CD8-positive, alpha-beta memory T cell (primary cell): ENCODE data around the gene FSTL4. TPM values are rescaled to one million over a fixed set of nuclear protein-coding genes. Genes with fewer than 3 reads are reported as not detected.

ENCODE experiments used
- CTCF ChIA-PET: fragments of 350-600 bp; sonication (Branson Sonifier 250); formaldehyde crosslinking; loops from one replicate; lab custom pipeline; 2021; ENCODE audit warnings: antibody characterized with exemption; lab: Charles Lee
- POLR2A ChIA-PET: fragments of 350-600 bp; sonication (Branson Sonifier 250); formaldehyde crosslinking; loops from one replicate; lab custom pipeline; 2021; ENCODE audit warnings: antibody characterized with exemption; lab: Charles Lee
- DNase-seq, 5 donors: peaks; one replicate each; pipeline versions ENCODE4 v3.0.0 to v3.0.0-alpha.2; 2020 to 2022; ENCODE audit warnings: mixed read lengths in 1 of 5
- H3K27ac ChIP-seq: one replicate; pipeline ENCODE4 v1.7.0; 2013; ENCODE audit warnings: low read depth, mild to moderate bottlenecking, low read length, moderate library complexity
- H3K27me3 ChIP-seq: 2 replicates; pipeline ENCODE4 v1.7.0; 2013; ENCODE audit warnings: low read length, mild to moderate bottlenecking; ENCODE audit not compliant: insufficient read depth, poor library complexity, severe bottlenecking
- H3K36me3 ChIP-seq: 2 replicates; pipeline ENCODE4 v1.7.0; 2013; ENCODE audit warnings: mild to moderate bottlenecking, low read length, moderate library complexity; ENCODE audit not compliant: insufficient read depth
- H3K4me1 ChIP-seq: 2 replicates; pipeline ENCODE4 v1.7.0; 2013; ENCODE audit warnings: mild to moderate bottlenecking, low read length, moderate library complexity; ENCODE audit not compliant: insufficient read depth
- H3K4me3 ChIP-seq: 2 replicates; pipeline ENCODE4 v1.7.0; 2013; ENCODE audit warnings: mild to moderate bottlenecking, low read length
- H3K9me3 ChIP-seq: 2 replicates; pipeline ENCODE4 v1.7.0; 2013; ENCODE audit warnings: mild to moderate bottlenecking, low read length
- H3K27ac Mint-ChIP-seq, 8 donors: one replicate each; pipeline ENCODE4 v1.8.0; 2020 to 2021; ENCODE audit warnings: mixed read lengths in 8 of 8, mild to moderate bottlenecking in 6 of 8, inconsistent platforms in 3 of 8, moderate library complexity in 3 of 8
- H3K27me3 Mint-ChIP-seq, 2 donors: one replicate each; pipeline ENCODE4 v1.8.0; 2020 to 2021; ENCODE audit warnings: mixed read lengths in 2 of 2, mild to moderate bottlenecking in 1 of 2, moderate library complexity in 1 of 2
- H3K36me3 Mint-ChIP-seq, 3 donors: one replicate each; pipeline ENCODE4 v1.8.0; 2020 to 2021; ENCODE audit warnings: mixed read lengths in 3 of 3, inconsistent platforms in 1 of 3, mild to moderate bottlenecking in 1 of 3
- H3K4me1 Mint-ChIP-seq, 3 donors: one replicate each; pipeline ENCODE4 v1.8.0; 2020 to 2021; ENCODE audit warnings: mixed read lengths in 3 of 3, inconsistent platforms in 1 of 3, mild to moderate bottlenecking in 1 of 3
- H3K4me3 Mint-ChIP-seq, 7 donors: one replicate each; pipeline ENCODE4 v1.8.0; 2020 to 2021; ENCODE audit warnings: mixed read lengths in 7 of 7, mild to moderate bottlenecking in 6 of 7, moderate library complexity in 4 of 7, inconsistent platforms in 2 of 7
- H3K9me3 Mint-ChIP-seq, 5 donors: one replicate each; pipeline ENCODE4 v1.8.0; 2020 to 2022; ENCODE audit warnings: mixed read lengths in 5 of 5, mild to moderate bottlenecking in 3 of 5, moderate library complexity in 2 of 5, inconsistent platforms in 1 of 5
- polyA plus RNA-seq: library from polyadenylated mRNA; unstranded; fragments of 300-500 nt; fragmentation: Illumina TruSeq; gene quantifications from one replicate; pipeline ENCODE4 v1.2.3, GENCODE V29; 2021
- total RNA-seq, 2 experiments: library from RNA; stranded (reverse); gene quantifications; one replicate each; pipeline ENCODE4 v1.2.3, GENCODE V29; 2021

Gene FSTL4
- total and polyA plus RNA-seq, 3 experiments from 2014 or later = 0.33 TPM; not detected in 2

DNA sequence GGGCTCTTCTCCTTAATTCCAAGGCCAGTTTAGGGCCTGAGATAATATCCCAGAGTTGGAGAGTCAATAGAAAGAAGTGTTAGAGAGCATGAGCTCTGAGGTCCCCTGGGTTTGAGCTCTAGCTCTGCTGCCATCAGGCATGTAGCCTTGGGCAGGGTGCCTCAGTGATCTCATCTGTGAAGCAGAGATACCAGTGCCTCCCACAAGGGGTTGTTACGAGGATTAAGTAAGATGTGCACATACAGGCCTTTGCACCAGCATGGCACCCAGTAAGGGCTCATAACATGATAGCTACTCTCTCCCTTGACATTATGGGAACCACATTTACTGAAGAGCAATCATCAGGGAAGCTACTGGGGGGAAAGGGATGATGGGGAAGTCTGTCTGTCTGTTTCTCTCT, 294.8 kb downstream of the FSTL4 start:
- Mint-ChIP-seq H3K36me3 (no peaks in the 10 kb centered on the region), H3K27ac (no peak overlapping the region), H3K4me3 (no peak overlapping the region), H3K4me1 (no peaks in the 10 kb centered on the region), H3K9me3 (no peaks in the 10 kb centered on the region), H3K27me3 (peaks cover 0 to 2% of the 10 kb centered on the region in 2 donors)
- DNase-seq = no peak
- Histone ChIP-seq H3K27me3 (no peaks in the 10 kb centered on the region), H3K4me1 (no peaks in the 10 kb centered on the region), H3K36me3 (no peaks in the 10 kb centered on the region), H3K27ac (no peak overlapping the region), H3K9me3 (no peaks in the 10 kb centered on the region), H3K4me3 (no peak overlapping the region)
- CTCF ChIA-PET = no interaction called here
- POLR2A ChIA-PET = no interaction called here

DNA sequence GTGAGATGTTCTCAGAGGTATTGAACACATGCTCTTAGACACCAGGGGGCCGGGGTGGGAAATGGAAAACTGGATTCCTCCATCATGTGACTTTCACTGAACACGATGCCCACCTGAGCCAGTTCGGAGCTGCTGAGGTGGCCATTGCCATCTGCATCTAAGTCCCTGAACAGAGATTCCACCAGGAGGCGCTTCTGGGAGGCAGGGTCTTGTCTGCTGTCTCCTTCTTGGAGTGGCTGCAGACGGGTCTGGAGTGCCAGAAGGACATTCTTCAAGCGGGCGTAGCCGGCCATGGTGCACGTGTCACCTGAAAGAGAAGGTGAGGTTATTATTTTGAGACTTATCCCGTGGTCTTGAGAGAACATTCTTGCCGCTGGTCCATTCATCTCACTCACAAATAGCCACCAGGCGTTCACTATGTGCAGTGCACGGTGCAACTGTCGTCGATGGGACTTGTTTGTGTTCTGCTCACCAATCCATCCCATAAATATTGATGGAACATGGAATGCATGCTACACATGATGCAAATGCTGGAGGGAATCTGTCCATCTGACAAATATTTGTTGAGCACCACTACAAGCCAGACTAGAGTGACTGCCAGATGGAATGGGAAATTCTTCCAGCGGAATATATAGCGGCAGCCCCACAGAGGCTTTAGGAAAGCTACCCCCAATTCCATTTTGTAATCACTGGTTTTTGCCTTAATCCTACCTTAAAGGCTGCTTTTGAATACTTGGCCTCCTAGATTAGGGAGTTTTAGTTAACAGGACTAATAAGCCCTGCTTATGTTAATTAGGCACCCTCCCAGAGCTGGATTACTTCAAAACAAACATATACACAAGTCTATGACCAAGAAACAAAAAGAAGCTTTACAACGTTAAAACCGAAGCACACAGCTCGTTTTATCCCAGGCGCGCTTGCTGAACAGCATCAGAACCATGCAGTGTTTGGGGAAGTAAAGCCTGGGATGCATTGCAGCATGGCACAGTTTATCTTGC, 295.7 kb downstream of the FSTL4 start:
- Histone ChIP-seq H3K4me1 (no peaks in the 10 kb centered on the region), H3K36me3 (no peaks in the 10 kb centered on the region), H3K27ac (no peak overlapping the region), H3K4me3 (no peak overlapping the region), H3K9me3 (no peaks in the 10 kb centered on the region), H3K27me3 (no peaks in the 10 kb centered on the region)
- DNase-seq = no peak
- Mint-ChIP-seq H3K36me3 (no peaks in the 10 kb centered on the region), H3K27me3 (peaks cover 4 to 7% of the 10 kb centered on the region in 2 donors), H3K4me3 (no peak overlapping the region), H3K27ac (no peak overlapping the region), H3K4me1 (no peaks in the 10 kb centered on the region), H3K9me3 (no peaks in the 10 kb centered on the region)
- CTCF ChIA-PET = no interaction called here
- POLR2A ChIA-PET = no interaction called here

DNA sequence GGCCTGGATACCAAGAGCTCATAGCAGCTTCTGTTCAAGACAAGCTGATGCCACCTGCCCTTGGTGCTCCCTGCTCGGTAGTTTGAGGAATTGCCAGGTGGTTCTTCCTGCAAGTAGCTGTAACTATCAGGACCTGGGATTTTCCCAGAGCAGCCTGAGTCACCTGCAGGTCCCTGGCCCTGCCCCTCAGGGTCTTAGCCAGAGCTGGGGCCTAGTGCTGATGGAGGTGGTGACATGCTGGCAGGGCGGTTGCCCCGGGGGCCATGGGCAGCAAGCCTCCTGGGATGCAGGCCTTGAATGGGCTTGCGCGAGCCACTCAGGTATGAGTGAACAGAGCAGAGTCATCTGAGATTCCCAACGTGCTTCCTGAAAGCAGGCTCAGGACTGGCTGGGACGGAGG, 298.3 kb downstream of the FSTL4 start:
- Mint-ChIP-seq H3K27me3 (peaks cover 4 to 23% of the 10 kb centered on the region in 2 donors), H3K4me1 (no peaks in the 10 kb centered on the region), H3K27ac (no peak overlapping the region), H3K9me3 (no peaks in the 10 kb centered on the region), H3K36me3 (no peaks in the 10 kb centered on the region), H3K4me3 (no peak overlapping the region)
- Histone ChIP-seq H3K9me3 (no peaks in the 10 kb centered on the region), H3K27ac (no peak overlapping the region), H3K36me3 (no peaks in the 10 kb centered on the region), H3K27me3 (no peaks in the 10 kb centered on the region), H3K4me1 (no peaks in the 10 kb centered on the region), H3K4me3 (no peak overlapping the region)
- ChIA-PET CTCF (no interaction called here), POLR2A (no interaction called here)
- DNase-seq = no peak

DNA sequence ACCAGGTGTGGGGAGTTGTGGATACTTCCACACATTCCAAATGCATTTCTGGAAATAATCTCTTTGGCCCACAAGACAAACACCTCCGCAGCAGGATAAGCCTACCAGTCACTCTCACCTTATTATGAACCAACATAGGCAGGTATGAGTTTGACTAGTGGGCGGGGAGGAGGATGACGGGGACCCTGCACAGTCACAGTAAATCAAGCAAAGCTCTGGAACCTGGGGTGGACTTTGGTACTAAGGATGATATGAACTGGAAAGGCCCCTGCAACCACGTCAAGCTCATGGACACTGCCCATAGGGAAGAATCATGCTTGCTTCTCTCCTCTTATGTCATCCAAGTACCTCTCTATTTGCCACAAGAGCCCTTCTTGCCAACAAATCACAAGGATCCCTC, 301.2 kb downstream of the FSTL4 start:
- Mint-ChIP-seq H3K27ac (no peak overlapping the region), H3K4me3 (no peak overlapping the region), H3K4me1 (no peaks in the 10 kb centered on the region), H3K36me3 (no peaks in the 10 kb centered on the region), H3K27me3 (peaks cover 8 to 31% of the 10 kb centered on the region in 2 donors), H3K9me3 (no peaks in the 10 kb centered on the region)
- H3K4me3 ChIP-seq = no peak overlapping the region
- H3K27me3 ChIP-seq = peaks cover 4% of the 10 kb centered on the region
- CTCF ChIA-PET = interaction anchor here (2.0 kb wide), 1 partner anchor 9 kb away, joined by 6 read pairs; no protein-coding TSS in a partner anchor
- no peaks in the 10 kb centered on the region for H3K36me3 ChIP-seq
- no peak overlapping the region for H3K27ac ChIP-seq
- no peaks in the 10 kb centered on the region for H3K4me1 ChIP-seq
- no peaks in the 10 kb centered on the region for H3K9me3 ChIP-seq
- POLR2A ChIA-PET = no interaction called here
- no peak for DNase-seq

DNA sequence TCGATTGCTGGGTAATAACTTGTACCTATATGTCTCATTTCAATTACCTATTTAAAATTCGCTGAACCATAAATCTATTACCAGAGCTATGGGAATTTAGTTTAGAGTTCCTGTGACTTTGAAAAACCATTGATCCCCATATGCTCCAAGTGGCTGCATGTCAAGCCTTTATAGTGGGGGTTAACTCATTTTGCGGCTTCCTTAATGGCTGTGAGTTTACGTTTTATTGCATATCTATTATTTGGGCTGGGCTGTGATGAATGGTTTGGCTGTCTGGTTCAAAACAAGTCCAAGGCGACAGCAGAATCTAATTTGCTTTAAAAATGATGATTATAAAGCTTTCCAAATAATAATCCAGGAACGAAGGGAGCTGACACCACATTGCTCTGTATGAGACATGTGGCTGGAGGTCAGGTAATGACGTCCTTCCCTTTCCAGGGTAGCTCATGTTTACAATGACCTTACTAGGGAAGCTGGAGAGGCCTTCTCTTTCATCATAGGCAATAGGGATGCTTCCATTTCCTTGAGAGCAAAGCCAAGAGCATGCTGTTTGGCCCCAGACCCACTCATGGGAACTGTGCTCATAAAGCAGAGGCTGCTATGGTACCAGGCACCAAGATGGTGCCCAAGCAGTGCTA, 302.2 kb downstream of the FSTL4 start:
- Histone ChIP-seq H3K9me3 (no peaks in the 10 kb centered on the region), H3K36me3 (no peaks in the 10 kb centered on the region), H3K27me3 (peaks cover 4% of the 10 kb centered on the region), H3K4me3 (no peak overlapping the region), H3K4me1 (no peaks in the 10 kb centered on the region), H3K27ac (no peak overlapping the region)
- no peaks in the 10 kb centered on the region for H3K4me1 Mint-ChIP-seq
- H3K9me3 Mint-ChIP-seq = no peaks in the 10 kb centered on the region
- no peak overlapping the region for H3K4me3 Mint-ChIP-seq
- CTCF ChIA-PET = interaction anchor here (2.0 kb wide), 1 partner anchor 10 kb away, joined by 6 read pairs; no protein-coding TSS in a partner anchor
- DNase-seq = no peak
- peaks cover 0 to 2% (median 0%) of the 10 kb centered on the region in 3 donors for H3K36me3 Mint-ChIP-seq
- peaks cover 8 to 31% of the 10 kb centered on the region in 2 donors for H3K27me3 Mint-ChIP-seq
- POLR2A ChIA-PET = no interaction called here
- H3K27ac Mint-ChIP-seq = no peak overlapping the region

DNA sequence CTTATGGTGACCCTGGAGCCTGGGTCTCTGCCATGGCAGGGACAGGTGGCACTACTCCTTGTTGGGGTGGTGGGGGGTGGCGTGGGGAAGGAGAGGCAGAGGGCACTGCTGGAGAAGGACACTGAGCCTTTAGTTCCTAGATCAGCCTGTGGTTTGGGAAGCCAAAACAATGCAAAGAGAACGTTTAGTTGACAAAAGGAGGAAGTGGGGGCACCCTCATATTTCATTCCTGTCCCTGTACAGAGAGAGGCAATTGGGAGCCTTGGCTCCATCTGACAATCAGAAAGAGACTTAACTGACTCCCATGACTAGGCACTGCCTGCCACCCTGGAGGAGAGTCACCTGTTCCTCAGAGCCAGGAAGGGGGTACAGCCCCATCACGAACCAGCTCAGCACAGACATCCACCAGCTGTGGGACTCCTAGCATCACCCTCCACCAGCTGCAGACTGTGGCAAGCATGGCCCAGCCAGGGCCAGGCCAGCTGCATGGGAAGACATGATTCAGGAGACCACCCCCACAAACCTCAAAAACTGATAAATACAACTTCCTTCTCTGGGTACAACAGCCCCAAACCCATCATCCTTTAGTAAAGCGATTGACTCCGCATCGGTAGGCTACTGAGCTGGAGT, 303.1 kb downstream of the FSTL4 start:
- Mint-ChIP-seq H3K4me1 (no peaks in the 10 kb centered on the region), H3K27ac (no peak overlapping the region), H3K9me3 (no peaks in the 10 kb centered on the region), H3K36me3 (peaks cover 0 to 2% (median 0%) of the 10 kb centered on the region in 3 donors), H3K4me3 (no peak overlapping the region), H3K27me3 (peaks cover 8 to 31% of the 10 kb centered on the region in 2 donors)
- Histone ChIP-seq H3K27ac (no peak overlapping the region), H3K36me3 (no peaks in the 10 kb centered on the region), H3K9me3 (no peaks in the 10 kb centered on the region), H3K4me1 (no peaks in the 10 kb centered on the region), H3K4me3 (no peak overlapping the region), H3K27me3 (peaks cover 4% of the 10 kb centered on the region)
- ChIA-PET POLR2A (no interaction called here), CTCF (no interaction called here)
- DNase-seq = no peak

DNA sequence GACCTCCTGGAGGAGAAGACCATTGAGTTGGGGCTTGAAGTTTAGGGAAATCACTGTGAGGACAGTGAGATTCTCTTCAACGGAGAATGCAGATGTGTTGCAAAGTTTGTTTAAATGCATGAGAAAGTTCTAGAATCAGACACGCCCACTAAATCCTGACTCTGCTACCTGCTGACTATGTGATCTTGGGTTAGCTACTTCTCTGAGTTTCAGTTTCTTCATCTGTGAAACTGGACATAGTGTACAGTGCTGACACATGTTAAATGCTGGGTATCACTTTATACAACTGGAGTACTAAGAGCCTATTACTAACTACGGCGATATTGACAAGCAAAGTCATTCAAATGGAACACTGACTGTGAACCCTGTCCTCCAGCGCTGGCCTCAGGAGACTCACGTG, 305.1 kb downstream of the FSTL4 start:
- DNase-seq = no peak
- H3K36me3 ChIP-seq = no peaks in the 10 kb centered on the region
- no peak overlapping the region for H3K4me3 Mint-ChIP-seq
- no peak overlapping the region for H3K27ac ChIP-seq
- H3K9me3 ChIP-seq = no peaks in the 10 kb centered on the region
- H3K9me3 Mint-ChIP-seq = no peaks in the 10 kb centered on the region
- H3K36me3 Mint-ChIP-seq = peaks cover 0 to 2% (median 0%) of the 10 kb centered on the region in 3 donors
- no peaks in the 10 kb centered on the region for H3K4me1 ChIP-seq
- ChIA-PET CTCF (no interaction called here), POLR2A (no interaction called here)
- peaks cover 4% of the 10 kb centered on the region for H3K27me3 ChIP-seq
- H3K4me1 Mint-ChIP-seq = no peaks in the 10 kb centered on the region
- H3K27me3 Mint-ChIP-seq = peaks cover 6 to 30% of the 10 kb centered on the region in 2 donors
- H3K4me3 ChIP-seq = no peak overlapping the region
- no peak overlapping the region for H3K27ac Mint-ChIP-seq
